K562 (cell line): ENCODE results near the gene SZT2. TPM values are rescaled to one million over a fixed set of nuclear protein-coding genes. Genes with fewer than 3 reads are reported as not detected.

Source experiments
- ATAC-seq: fragments of 200-7000 bp; cut with Tn5 transposase; 3 replicates; pipeline ENCODE4 v1.9.1; 2020; ENCODE audit warnings: moderate library complexity
- BruUV-seq: library from RNA; stranded (reverse); fragments of 400-500 nt; replicated peaks from 2 replicates; lab custom pipeline; 2021; lab: Mats Ljungman, UMichigan
- CTCF ChIA-PET: fragments of 300-600 bp; formaldehyde crosslinking; extraction: SDS; loops from one replicate; lab custom pipeline; 2021; ENCODE audit warnings: low intra/inter-chr PET ratio; lab: Yijun Ruan, JAX
- POLR2A ChIA-PET: fragments of 300-600, 350-650 bp; sonication (Branson Sonifier 250); formaldehyde crosslinking; extraction: SDS; loops from one replicate; lab custom pipeline; 2021; ENCODE audit warnings: antibody characterized with exemption, inconsistent platforms; lab: Yijun Ruan, JAX
- DNase-seq, 4 experiments: peaks; one replicate each; pipeline versions ENCODE4 v3.0.0 to v3.0.0-alpha.2; 2011 to 2018; ENCODE audit warnings: low spot score in 3 of 4, mixed read lengths in 3 of 4; ENCODE audit errors: extremely low read depth in 1 of 4
- FAIRE-seq: peaks from 2 replicates; lab custom pipeline; 2011; peaks lifted over from hg19 to GRCh38; lab: Jason Lieb, UNC
- H2AFZ ChIP-seq: 2 replicates; pipeline ENCODE4 v1.6.0; 2011; ENCODE audit warnings: low read depth, low read length, control low read depth, inconsistent platforms
- H3K27ac ChIP-seq: fragments of 200-600 bp; 3 replicates; pipeline ENCODE4 v1.8.0; 2011; ENCODE audit warnings: low read depth, mild to moderate bottlenecking, control low read depth, inconsistent platforms, low read length, moderate library complexity, mixed read lengths; ENCODE audit errors: extremely low read depth
- H3K27me3 ChIP-seq, 2 experiments: fragments of 300-600 bp in 1 of 2; 2 replicates in 1 of 2; 3 replicates in 1 of 2; pipeline versions ENCODE4 v1.6.0 to v1.8.0; 2011; ENCODE audit warnings: inconsistent platforms in 2 of 2, low read length in 2 of 2, mild to moderate bottlenecking in 1 of 2, mixed read lengths in 1 of 2, moderate library complexity in 1 of 2; ENCODE audit not compliant: control insufficient read depth in 2 of 2, insufficient read depth in 2 of 2
- H3K36me3 ChIP-seq: fragments of 300-600 bp; 3 replicates; pipeline ENCODE4 v1.8.0; 2011; ENCODE audit warnings: mild to moderate bottlenecking, low read length, inconsistent platforms; ENCODE audit not compliant: control insufficient read depth, insufficient read depth
- H3K4me1 ChIP-seq, 2 experiments: fragments of 200-600 bp in 1 of 2; replicated peaks in 1 of 2; 2 replicates in 1 of 2; 3 replicates in 1 of 2; pipeline versions ENCODE4 v1.5.1 to v1.8.0; 2011; ENCODE audit warnings: inconsistent platforms in 2 of 2, low read length in 2 of 2, mild to moderate bottlenecking in 1 of 2, mixed read lengths in 1 of 2, moderate library complexity in 1 of 2; ENCODE audit not compliant: control insufficient read depth in 2 of 2, insufficient read depth in 2 of 2
- H3K4me2 ChIP-seq: 2 replicates; pipeline ENCODE4 v1.6.1; 2011; ENCODE audit warnings: low read length, control low read depth, inconsistent platforms, mixed read lengths; ENCODE audit not compliant: insufficient read depth
- H3K4me3 ChIP-seq: fragments of 200-600 bp; sonication (generic), shearing (Covaris generic); 2 replicates; pipeline ENCODE4 v1.5.1; 2016; ENCODE audit warnings: control low read depth, inconsistent platforms
- H3K79me2 ChIP-seq: fragments of 200-600 bp; 3 replicates; pipeline ENCODE4 v1.8.0; 2011; ENCODE audit warnings: low read length, inconsistent platforms; ENCODE audit not compliant: control insufficient read depth, insufficient read depth
- H3K9ac ChIP-seq, 2 experiments: 2 replicates each; pipeline versions ENCODE4 v1.6.0 to v1.6.1; 2011; ENCODE audit warnings: low read depth in 2 of 2, low read length in 2 of 2, control low read depth in 1 of 2, inconsistent platforms in 1 of 2, mild to moderate bottlenecking in 1 of 2, mixed read lengths in 1 of 2; ENCODE audit not compliant: insufficient read depth in 1 of 2
- H3K9me1 ChIP-seq: one replicate; pipeline ENCODE4 v1.6.0; 2011; ENCODE audit warnings: inconsistent platforms, mild to moderate bottlenecking, low read length, moderate library complexity; ENCODE audit not compliant: control insufficient read depth, insufficient read depth
- H3K9me3 ChIP-seq: replicated peaks from 2 replicates; pipeline ENCODE4 v1.5.1; 2011; ENCODE audit warnings: low read depth, low read length, inconsistent platforms; ENCODE audit not compliant: control insufficient read depth, insufficient read depth
- H4K20me1 ChIP-seq: replicated peaks from 2 replicates; pipeline ENCODE4 v1.6.1; 2011; ENCODE audit warnings: low read length, inconsistent platforms, mixed read lengths; ENCODE audit not compliant: control insufficient read depth, insufficient read depth
- BRD9 ChIP-seq: fragments of 450-650 bp; IDR thresholded peaks from 2 replicates; pipeline ENCODE4 v1.6.1; 2018; ENCODE audit warnings: low read depth; ENCODE audit not compliant: partially characterized antibody
- HNRNPL ChIP-seq: fragments of 200-400 bp; formaldehyde crosslinking; IDR thresholded peaks from 2 replicates; pipeline ENCODE4 v1.6.1; 2017; ENCODE audit warnings: low read depth, mild to moderate bottlenecking, low read length
- MECOM ChIP-seq: fragments of 250-450 bp; sonication (Bioruptor Pico); IDR thresholded peaks from 2 replicates; pipeline ENCODE4 v1.8.0; 2022; ENCODE audit warnings: inconsistent platforms
- RBM14 ChIP-seq: fragments of 200-400 bp; formaldehyde crosslinking; IDR thresholded peaks from 2 replicates; pipeline ENCODE4 v1.6.1; 2018; ENCODE audit warnings: low read depth, mild to moderate bottlenecking, low read length, moderate library complexity, borderline replicate concordance; ENCODE audit not compliant: insufficient read depth
- REST ChIP-seq, 2 experiments: fragments of 450-650 bp; formaldehyde crosslinking in 1 of 2; IDR thresholded peaks; 2 replicates each; pipeline versions ENCODE4 v1.4.0 to v1.6.1; 2014 to 2020; ENCODE audit warnings: mild to moderate bottlenecking in 2 of 2, borderline replicate concordance in 1 of 2, low read depth in 1 of 2
- U2AF1 ChIP-seq: fragments of 200-400 bp; formaldehyde crosslinking; optimal IDR thresholded peaks from 2 replicates; pipeline ENCODE3; 2017; ENCODE audit warnings: mild to moderate bottlenecking, low read depth, low read length, moderate library complexity
- USF1 ChIP-seq: sonication (generic); formaldehyde crosslinking; IDR thresholded peaks from 2 replicates; pipeline ENCODE4 v1.9.0; 2022; ENCODE audit warnings: mild to moderate bottlenecking, missing genetic modification reagents
- WGBS: fragments of 100-300 bp; shearing (Covaris generic); methylation state at CpG from one replicate; pipeline ENCODE4 v1.1.6; 2016; ENCODE audit warnings: low coverage, mixed read lengths; ENCODE audit not compliant: insufficient coverage; ENCODE audit errors: missing lambda C conversion rate; 5-methylcytosine and 5-hydroxymethylcytosine counted together
- in situ Hi-C: fragments of 300-500 bp; cut with MboI; formaldehyde crosslinking; loops from 4 replicates; pipeline ENCODE4 v1.15.0; 2018; ENCODE audit warnings: inconsistent platforms, mixed read lengths
- intact Hi-C: fragments of 100-400 bp; cut with micrococcal nuclease; formaldehyde crosslinking; loops from 2 replicates; pipeline ENCODE4 v1.14.2; 2022
- polyA plus RNA-seq, 8 experiments: library from polyadenylated mRNA; depleted of rRNA in 4 of 8; stranded (reverse) in 5 of 8; unstranded in 3 of 8; fragments of >200 nt; fragmentation: Nextera tagmentation in 2 of 8; fragmentation: Illumina TruSeq in 1 of 8; extraction: Ambion mirVana in 2 of 8; extraction: Trizol in 1 of 8; gene quantifications; 2 replicates each; pipeline versions ENCODE4 v1.2.1 to v1.2.3, GENCODE V29; 2011 to 2014; ENCODE audit warnings: inconsistent platforms in 1 of 8, missing spikeins in 1 of 8
- total RNA-seq, 7 experiments: library from RNA; depleted of rRNA in 6 of 7; stranded (reverse); fragments of >200 nt in 6 of 7; fragmentation: Illumina TruSeq in 2 of 7; extraction: Trizol in 2 of 7; gene quantifications; 2 replicates each; pipeline versions ENCODE4 v1.2.1 to v1.2.3, GENCODE V29; 2011 to 2021; ENCODE audit warnings: low replicate concordance in 1 of 7
- TF ChIP-seq, protein P1 (sequence below): fragments of 450-650 bp; conservative IDR thresholded peaks from 2 replicates; pipeline ENCODE4 v1.6.1; 2016; ENCODE audit warnings: missing genetic modification characterization, low read depth, mild to moderate bottlenecking, control low read depth, missing compliant biosample characterization
- TF ChIP-seq, protein P2 (sequence below): sonication (generic); formaldehyde crosslinking; IDR thresholded peaks from 2 replicates; pipeline ENCODE4 v1.8.0; 2022; ENCODE audit warnings: mild to moderate bottlenecking, missing genetic modification reagents, borderline replicate concordance

Gene SZT2
- total and polyA plus RNA-seq, 9 of the 15 experiments (the other 6 are each of a cell fraction or from before 2014, with no cell fraction given), result 0.88 to 31.0 (median 12.8) TPM

DNA sequence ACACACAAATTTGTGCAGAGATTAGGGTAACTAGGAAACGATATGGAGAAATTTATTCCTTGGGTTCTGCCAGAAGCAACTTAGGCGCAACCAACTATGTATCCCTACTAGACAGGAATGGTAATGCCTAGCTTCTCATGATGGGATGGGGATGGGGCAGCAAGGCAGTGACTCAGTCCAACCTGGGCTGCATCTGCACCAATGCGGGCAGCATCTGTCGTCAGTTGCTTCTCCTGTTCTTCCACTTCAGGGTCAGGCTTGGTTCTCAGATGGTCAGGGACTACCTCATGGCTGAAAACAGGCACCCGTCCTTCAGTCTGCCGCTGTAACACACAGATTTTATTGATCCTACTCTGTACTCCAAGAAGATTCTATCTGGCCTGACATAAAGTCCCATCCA, 3.0 kb upstream of the SZT2 start:
- 96% methylated on average over 6 of the region's 6 CpGs for WGBS
- peaks cover 66% of the 10 kb centered on the region for H3K36me3 ChIP-seq
- TF ChIP-seq, protein P1, sequence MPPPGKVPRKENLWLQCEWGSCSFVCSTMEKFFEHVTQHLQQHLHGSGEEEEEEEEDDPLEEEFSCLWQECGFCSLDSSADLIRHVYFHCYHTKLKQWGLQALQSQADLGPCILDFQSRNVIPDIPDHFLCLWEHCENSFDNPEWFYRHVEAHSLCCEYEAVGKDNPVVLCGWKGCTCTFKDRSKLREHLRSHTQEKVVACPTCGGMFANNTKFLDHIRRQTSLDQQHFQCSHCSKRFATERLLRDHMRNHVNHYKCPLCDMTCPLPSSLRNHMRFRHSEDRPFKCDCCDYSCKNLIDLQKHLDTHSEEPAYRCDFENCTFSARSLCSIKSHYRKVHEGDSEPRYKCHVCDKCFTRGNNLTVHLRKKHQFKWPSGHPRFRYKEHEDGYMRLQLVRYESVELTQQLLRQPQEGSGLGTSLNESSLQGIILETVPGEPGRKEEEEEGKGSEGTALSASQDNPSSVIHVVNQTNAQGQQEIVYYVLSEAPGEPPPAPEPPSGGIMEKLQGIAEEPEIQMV, result no peak
- no peak for TF ChIP-seq REST (IDR thresholded peaks at IDR 0.05; ENCODE audit: borderline replicate concordance)
- no peak for TF ChIP-seq REST (CRISPR knock-in tag; IDR thresholded peaks at IDR 0.05; ENCODE audit: low read depth)
- no peak for TF ChIP-seq U2AF1
- TF ChIP-seq BRD9, result no peak
- TF ChIP-seq, protein P2, sequence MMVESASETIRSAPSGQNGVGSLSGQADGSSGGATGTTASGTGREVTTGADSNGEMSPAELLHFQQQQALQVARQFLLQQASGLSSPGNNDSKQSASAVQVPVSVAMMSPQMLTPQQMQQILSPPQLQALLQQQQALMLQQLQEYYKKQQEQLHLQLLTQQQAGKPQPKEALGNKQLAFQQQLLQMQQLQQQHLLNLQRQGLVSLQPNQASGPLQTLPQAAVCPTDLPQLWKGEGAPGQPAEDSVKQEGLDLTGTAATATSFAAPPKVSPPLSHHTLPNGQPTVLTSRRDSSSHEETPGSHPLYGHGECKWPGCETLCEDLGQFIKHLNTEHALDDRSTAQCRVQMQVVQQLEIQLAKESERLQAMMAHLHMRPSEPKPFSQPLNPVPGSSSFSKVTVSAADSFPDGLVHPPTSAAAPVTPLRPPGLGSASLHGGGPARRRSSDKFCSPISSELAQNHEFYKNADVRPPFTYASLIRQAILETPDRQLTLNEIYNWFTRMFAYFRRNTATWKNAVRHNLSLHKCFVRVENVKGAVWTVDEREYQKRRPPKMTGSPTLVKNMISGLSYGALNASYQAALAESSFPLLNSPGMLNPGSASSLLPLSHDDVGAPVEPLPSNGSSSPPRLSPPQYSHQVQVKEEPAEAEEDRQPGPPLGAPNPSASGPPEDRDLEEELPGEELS, result no peak
- TF ChIP-seq USF1 (CRISPR knock-in tag), result no peak
- TF ChIP-seq MECOM (CRISPR knock-in tag), result no peak
- TF ChIP-seq RBM14, result no peak
- no peak for TF ChIP-seq HNRNPL

More for the DNA sequence above, 3.0 kb upstream of the SZT2 start:
- no peak overlapping the region for H2AFZ ChIP-seq
- H3K4me2 ChIP-seq, result no peak overlapping the region
- ChIA-PET CTCF (no interaction called here), POLR2A (interaction anchor here (0.8 to 7.2 kb wide), 2 partner anchors 11 to 23 kb away, joined by 3 to 72 read pairs; no protein-coding TSS in a partner anchor)
- H3K79me2 ChIP-seq, result peaks cover 39% of the 10 kb centered on the region
- no peak for FAIRE-seq
- H3K9me3 ChIP-seq, result no peaks in the 10 kb centered on the region
- no peak for DNase-seq
- no peak overlapping the region for H3K9ac ChIP-seq
- peaks cover 5% of the 10 kb centered on the region for H3K9me1 ChIP-seq
- no peaks in the 10 kb centered on the region for H3K27me3 ChIP-seq
- H3K27ac ChIP-seq, result no peak overlapping the region
- H4K20me1 ChIP-seq, result peaks cover 18% of the 10 kb centered on the region; the same call in 1 of the 2 replicates
- intact Hi-C loops, result no loop called here
- ATAC-seq, result no peak
- peaks cover 0 to 13% of the 10 kb centered on the region in 2 experiments; a peak in 2 of 5 replicates for H3K4me1 ChIP-seq
- BruUV-seq, result no TSS peak
- in situ Hi-C loops, result no loop called here
- H3K4me3 ChIP-seq, result no peak overlapping the region
